ENCODE results near the gene SRSF2.
A peak's percentile ranks its signal among the peaks of the same experiment; 100 is the strongest.
"Not testable (repeated sequence)": the region's sequence is repeated elsewhere in the genome, so short reads cannot be mapped to it uniquely, and the experiment has no call there.

Gene SRSF2, protein sequence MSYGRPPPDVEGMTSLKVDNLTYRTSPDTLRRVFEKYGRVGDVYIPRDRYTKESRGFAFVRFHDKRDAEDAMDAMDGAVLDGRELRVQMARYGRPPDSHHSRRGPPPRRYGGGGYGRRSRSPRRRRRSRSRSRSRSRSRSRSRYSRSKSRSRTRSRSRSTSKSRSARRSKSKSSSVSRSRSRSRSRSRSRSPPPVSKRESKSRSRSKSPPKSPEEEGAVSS

DNA sequence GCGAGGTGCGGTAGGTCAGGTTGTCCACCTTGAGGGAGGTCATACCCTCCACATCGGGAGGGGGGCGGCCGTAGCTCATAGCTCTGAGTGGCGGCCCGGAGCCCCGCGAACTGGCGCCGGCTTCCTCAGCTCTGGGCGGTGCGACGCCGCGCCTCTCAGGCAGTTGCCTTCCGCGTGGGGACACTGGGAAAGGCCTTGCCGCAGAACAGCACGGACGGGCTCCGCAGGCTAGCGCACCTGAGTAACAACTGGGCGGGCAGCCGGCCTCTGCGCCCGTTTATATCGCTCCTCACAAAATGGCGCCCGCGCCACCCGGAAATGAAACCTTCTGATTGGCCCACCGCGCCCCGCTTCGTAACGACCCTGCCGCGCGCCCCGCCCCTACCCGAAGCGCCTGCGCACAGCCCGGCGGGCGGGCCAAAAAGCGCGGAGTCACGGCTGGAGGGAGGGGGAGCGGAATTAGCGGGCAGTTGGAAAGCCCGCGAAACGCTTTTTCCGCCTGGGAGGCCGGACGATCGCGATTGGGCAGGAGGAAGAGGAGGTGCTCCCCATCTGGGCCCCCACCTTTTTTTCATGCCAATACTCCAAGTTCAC is at the start of gene SRSF2:
SRSF2 (minus strand) TSS at position 250 of the 594 bp plus-strand sequence; CDS start at position 79, 171 bp downstream.
- peak; percentile 96 for DNase-seq

DNA sequence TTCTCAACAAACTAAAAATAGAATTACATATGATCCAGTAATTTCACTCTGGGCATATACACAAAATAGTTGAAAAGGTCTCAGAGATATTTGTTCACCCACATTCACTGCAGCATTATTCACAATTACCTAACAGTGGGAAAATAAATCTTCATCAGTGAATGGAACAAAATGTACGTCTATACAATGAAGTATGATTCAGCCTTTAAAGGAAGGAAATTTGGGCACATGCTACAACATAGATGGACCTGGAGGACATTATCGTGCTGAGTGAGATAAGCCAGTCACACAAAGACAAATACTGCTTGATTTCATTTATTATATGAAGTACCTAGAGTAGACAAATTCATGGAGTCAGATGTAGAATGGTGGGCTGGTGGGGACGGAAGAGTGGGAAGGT is 47.8 kb upstream of the SRSF2 start:
- no peak for DNase-seq

- no peak for DNase-seq
These were observed 46.0 kb upstream of the SRSF2 start for GRCh38 chr17:76783146-76783545.

DNA sequence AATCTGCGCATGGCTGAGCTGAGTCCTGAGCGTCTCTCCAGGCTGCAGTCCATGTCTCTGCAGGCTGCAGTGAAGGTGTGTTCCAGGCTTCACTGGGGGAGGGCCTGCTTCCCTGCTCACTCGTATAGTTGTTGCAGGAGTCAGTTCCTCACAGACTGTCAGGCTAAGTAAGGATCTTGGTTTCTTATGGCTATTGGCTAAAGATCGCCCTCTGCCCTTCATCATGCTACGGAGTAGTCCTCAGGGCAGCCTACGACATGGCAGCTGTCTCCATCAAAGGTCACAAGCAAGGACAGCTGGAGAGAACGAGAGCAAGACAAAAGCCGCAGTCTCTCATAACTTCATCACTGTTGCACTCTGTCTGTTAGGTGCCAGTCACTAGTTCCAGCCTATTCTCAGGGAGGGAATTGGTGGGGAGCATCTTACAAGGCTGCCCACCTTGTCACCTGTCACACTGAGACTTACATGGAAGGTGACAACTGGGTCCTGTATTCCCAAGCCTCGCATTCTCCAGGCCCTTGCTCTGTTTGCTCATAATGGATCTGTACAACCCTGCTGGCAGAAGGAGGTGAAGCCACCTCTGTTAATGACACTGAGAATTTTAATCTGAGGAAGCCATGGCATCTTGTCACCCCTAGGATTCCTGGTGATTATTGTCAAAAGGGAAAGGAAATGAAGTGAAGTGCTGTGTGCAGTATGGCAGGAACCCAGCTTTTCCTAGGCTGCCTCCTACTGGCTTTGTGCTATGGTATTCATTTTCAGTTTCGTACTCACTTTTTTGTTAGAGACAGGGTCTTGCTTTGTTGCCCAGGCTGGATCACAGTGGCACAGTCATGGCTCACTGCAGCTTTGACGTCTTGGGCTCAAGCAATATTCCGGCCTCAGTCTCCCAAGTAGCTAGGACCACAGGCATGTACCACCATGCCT is 44.2 kb upstream of the SRSF2 start:
- DNase-seq = no peak

DNA sequence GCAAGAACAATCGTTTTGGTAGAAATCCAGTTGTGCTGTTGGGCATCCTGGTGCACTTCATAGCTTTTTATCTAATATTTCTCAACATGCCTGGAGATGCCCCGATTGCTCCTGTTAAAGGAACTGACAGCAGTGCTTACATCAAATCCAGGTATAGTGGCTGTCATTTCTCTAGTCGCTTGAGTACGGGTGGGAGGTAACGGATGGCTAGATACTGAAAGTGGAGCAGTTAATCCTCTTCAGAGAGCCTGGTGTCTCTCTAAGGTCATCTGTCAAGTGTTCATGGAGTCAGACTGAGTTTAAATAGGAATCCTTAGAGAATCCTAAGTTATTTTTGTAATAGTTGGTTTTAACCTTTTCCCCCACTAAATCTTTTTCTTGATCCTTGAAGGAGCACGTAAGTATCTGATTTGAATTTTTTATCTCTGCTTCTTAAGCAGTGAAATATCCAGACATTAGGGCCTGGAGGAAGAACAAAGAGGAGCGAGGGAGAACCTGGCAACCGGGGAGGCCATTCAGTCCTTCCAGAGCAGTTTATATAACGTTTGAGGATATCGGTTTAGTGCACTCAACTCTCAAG is 38.0 kb upstream of the SRSF2 start:
- no peak for DNase-seq

DNA sequence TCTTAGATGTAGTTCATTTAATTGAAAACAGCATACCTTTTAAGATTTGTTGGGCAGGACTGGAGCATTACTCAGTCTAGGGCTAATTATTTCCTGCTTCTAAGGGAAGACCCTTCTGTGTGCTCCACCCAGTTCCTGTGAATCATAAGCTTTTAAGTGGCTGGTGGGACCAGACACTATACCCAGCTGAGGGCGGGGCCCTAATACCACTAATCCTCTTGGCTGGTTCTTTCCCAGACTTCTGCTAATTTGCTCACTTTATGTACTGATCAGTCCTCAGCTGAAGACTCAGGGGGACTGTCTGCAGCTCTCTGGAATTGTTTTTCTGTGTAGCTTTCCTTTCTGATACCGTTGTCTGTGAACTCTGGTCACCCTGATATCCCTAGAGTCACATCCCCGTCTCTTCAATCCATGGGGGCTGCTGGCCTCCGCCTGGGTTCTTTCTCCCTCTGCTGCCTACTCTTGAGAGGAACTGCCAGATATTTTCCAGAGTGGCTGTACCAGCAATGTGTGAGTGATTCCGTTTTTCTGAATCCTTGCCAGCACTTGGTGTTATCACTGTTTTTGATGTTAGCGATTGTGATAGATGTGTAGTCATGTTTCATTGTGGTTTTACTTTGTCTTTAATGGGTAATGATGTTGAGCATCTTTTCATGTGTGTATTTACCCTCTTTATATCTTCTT is 35.9 kb upstream of the SRSF2 start:
- no peak for DNase-seq

GRCh38 chr17:76758570-76758969 is 21.4 kb upstream of the SRSF2 start:
- DNase-seq = no peak

GRCh38 chr17:76757256-76757655 is 20.1 kb upstream of the SRSF2 start:
- DNase-seq = no peak

- DNase-seq = no peak
These were observed 18.2 kb upstream of the SRSF2 start for GRCh38 chr17:76755285-76755684.

- no peak for DNase-seq
These were observed 16.2 kb upstream of the SRSF2 start for GRCh38 chr17:76753061-76753961.

GRCh38 chr17:76752006-76752405 is 14.9 kb upstream of the SRSF2 start:
- no peak for DNase-seq

GRCh38 chr17:76751416-76751993 is 14.4 kb upstream of the SRSF2 start:
- no peak for DNase-seq

GRCh38 chr17:76748657-76749056 is 11.5 kb upstream of the SRSF2 start:
- no peak for DNase-seq

GRCh38 chr17:76747716-76748363 is 10.7 kb upstream of the SRSF2 start:
- DNase-seq = no peak

DNA sequence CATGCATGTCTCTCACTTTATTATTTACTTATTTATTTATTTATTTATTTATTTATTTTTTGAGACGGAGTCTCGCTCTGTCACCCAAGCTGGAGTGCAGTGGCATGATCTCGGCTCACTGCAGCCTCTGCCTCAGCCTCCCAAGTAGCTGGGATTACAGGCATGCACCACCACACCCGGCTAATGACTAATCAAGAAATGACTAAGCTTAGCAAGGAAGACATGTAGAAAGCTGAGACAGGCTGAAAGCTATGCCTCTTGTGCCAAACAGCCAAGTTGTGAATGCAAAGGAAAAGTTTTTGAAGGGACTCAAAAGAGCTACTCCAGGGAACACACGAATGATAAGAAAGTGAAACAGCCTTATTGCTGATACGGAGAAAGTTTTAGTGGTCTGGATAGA is 8.7 kb upstream of the SRSF2 start:
- not testable (repeated sequence) for DNase-seq

DNA sequence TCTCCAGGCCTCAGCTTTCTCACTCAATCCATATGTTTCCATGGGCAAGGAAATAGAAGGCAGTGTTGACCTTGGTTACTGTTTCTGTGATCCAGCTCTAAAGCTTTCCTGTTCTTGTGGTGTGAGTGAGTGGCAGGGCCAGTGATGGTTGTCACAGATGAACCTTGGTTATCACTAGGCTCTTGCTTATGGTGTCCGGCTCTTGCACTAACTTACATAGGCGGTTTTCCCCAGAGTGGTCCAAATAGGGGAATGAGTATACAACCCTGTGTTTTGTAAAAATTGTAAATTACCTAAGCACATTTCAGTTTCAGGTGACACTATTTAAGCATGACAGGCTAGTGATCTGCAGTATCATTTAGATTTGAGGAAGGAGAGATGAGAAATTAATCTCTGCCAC is 7.6 kb upstream of the SRSF2 start:
- no peak for DNase-seq

- no peak for DNase-seq
These were observed 5.8 kb upstream of the SRSF2 start for GRCh38 chr17:76742958-76743357.

- no peak for DNase-seq
These were observed 3.4 kb upstream of the SRSF2 start for GRCh38 chr17:76740329-76741118.

- not testable (repeated sequence) for DNase-seq
These were observed 2.5 kb upstream of the SRSF2 start for GRCh38 chr17:76739568-76740115.

DNA sequence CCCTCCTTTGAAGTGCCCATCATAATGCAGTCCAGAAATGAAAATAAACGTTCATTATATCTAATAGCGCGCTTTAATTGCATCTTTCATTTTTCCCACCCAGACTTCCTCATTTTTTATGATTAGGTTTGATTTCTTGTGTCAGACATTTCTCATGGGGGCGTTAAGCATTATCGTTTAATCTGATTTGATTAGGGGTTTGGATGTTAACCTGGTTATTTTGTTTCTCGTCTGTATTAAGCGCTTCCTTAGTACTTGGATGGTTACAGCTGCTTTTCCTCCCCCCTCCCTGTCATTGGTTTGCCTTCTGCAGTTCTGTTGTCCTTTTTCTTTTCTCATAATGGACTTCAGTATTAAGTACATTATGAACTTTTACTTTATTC is 1.3 kb upstream of the SRSF2 start:
- DNase-seq = no peak

All from cortex of kidney (tissue), 1 donor.